ENCODE data around the gene SPATA31D4.

SPATA31D4 gene

DNA sequence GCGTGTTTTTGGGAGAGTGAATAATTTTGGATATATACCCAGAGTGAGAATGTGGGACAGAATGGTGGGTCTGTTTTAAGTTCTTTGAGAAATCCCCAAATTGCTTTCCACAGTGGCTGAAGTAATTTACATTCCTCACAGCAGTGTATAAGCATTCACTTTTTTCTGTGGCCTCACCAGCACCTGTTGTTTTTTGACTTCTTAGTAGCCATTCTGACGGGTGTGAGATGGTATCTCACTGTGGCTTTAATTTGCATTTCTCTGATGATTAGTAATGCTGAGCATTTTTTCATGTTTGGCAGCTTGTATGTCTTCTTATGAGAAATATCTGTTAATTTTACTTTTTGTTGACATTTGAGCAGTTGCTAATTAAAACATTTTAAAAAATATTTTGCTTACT is 51.0 kb downstream of the SPATA31D4 start:
- no peaks in the 10 kb centered on the region for H3K9me2 ChIP-seq (replicated peaks; ENCODE audit: insufficient read depth, low read length)
- H3K27ac ChIP-seq (ENCODE audit: low read depth, low read length) = no peak overlapping the region
- H3K79me2 ChIP-seq (ENCODE audit: insufficient read depth, low read length) = no peaks in the 10 kb centered on the region
- no peaks in the 10 kb centered on the region for H3K36me3 ChIP-seq (ENCODE audit: low read length)
- H2AFZ ChIP-seq (ENCODE audit: low read depth, low read length, severe bottlenecking) = no peak overlapping the region
- H3K9ac ChIP-seq (ENCODE audit: low read length) = no peak overlapping the region
- H3K4me3 ChIP-seq (ENCODE audit: insufficient read depth, low read length, poor library complexity, severe bottlenecking) = no peak overlapping the region
- H3K9me3 ChIP-seq (ENCODE audit: insufficient read depth, low read length) = no peaks in the 10 kb centered on the region
- TF ChIP-seq, protein P1, sequence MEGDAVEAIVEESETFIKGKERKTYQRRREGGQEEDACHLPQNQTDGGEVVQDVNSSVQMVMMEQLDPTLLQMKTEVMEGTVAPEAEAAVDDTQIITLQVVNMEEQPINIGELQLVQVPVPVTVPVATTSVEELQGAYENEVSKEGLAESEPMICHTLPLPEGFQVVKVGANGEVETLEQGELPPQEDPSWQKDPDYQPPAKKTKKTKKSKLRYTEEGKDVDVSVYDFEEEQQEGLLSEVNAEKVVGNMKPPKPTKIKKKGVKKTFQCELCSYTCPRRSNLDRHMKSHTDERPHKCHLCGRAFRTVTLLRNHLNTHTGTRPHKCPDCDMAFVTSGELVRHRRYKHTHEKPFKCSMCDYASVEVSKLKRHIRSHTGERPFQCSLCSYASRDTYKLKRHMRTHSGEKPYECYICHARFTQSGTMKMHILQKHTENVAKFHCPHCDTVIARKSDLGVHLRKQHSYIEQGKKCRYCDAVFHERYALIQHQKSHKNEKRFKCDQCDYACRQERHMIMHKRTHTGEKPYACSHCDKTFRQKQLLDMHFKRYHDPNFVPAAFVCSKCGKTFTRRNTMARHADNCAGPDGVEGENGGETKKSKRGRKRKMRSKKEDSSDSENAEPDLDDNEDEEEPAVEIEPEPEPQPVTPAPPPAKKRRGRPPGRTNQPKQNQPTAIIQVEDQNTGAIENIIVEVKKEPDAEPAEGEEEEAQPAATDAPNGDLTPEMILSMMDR (IDR thresholded peaks at IDR 0.05; ENCODE audit: insufficient read depth, low read length, poor library complexity, severe bottlenecking) = no peak
- no peak for TF ChIP-seq EZH2phosphoT487 (conservative IDR thresholded peaks at IDR 0.05; ENCODE audit: low read length)
- H3F3A ChIP-seq (ENCODE audit: insufficient read depth) = no peaks in the 10 kb centered on the region
- no peak overlapping the region for H3K4me2 ChIP-seq (ENCODE audit: low read depth, low read length, poor library complexity, severe bottlenecking)
- H4K20me1 ChIP-seq (ENCODE audit: low read depth, low read length) = no peaks in the 10 kb centered on the region
- no peaks in the 10 kb centered on the region for H3K27me3 ChIP-seq (ENCODE audit: low read length)

DNA sequence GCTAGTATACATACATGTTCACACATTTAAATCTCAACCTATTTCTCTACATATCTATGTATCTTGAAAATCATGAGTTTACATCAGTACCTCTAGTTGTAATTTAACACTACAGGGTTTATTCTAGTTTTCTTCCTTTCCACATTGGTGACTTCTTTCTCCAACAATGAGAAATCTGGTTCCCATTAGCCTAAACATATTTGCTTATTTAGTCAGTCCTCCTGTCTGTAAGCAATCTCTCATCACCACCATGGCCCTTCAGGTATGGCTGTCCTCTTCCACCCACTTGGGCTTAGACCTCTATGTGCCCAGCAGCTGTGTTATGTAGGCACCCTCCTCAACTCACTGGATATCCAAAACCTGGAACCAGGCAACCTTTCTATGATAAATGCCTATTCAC is 52.3 kb downstream of the SPATA31D4 start:
- no peak overlapping the region for H2AFZ ChIP-seq (ENCODE audit: low read depth, low read length, severe bottlenecking)
- no peaks in the 10 kb centered on the region for H4K20me1 ChIP-seq (ENCODE audit: low read depth, low read length)
- TF ChIP-seq, protein P1 (IDR thresholded peaks at IDR 0.05; ENCODE audit: insufficient read depth, low read length, poor library complexity, severe bottlenecking) = no peak
- TF ChIP-seq EZH2phosphoT487 (conservative IDR thresholded peaks at IDR 0.05; ENCODE audit: low read length) = no peak
- no peaks in the 10 kb centered on the region for H3K79me2 ChIP-seq (ENCODE audit: insufficient read depth, low read length)
- no peak overlapping the region for H3K4me2 ChIP-seq (ENCODE audit: low read depth, low read length, poor library complexity, severe bottlenecking)
- H3K27me3 ChIP-seq (ENCODE audit: low read length) = no peaks in the 10 kb centered on the region
- H3K27ac ChIP-seq (ENCODE audit: low read depth, low read length) = no peak overlapping the region
- no peaks in the 10 kb centered on the region for H3K36me3 ChIP-seq (ENCODE audit: low read length)
- H3K9me3 ChIP-seq (ENCODE audit: insufficient read depth, low read length) = no peaks in the 10 kb centered on the region
- H3K4me3 ChIP-seq (ENCODE audit: insufficient read depth, low read length, poor library complexity, severe bottlenecking) = no peak overlapping the region
- no peaks in the 10 kb centered on the region for H3K9me2 ChIP-seq (replicated peaks; ENCODE audit: insufficient read depth, low read length)
- no peaks in the 10 kb centered on the region for H3F3A ChIP-seq (ENCODE audit: insufficient read depth)
- H3K9ac ChIP-seq (ENCODE audit: low read length) = no peak overlapping the region

DNA sequence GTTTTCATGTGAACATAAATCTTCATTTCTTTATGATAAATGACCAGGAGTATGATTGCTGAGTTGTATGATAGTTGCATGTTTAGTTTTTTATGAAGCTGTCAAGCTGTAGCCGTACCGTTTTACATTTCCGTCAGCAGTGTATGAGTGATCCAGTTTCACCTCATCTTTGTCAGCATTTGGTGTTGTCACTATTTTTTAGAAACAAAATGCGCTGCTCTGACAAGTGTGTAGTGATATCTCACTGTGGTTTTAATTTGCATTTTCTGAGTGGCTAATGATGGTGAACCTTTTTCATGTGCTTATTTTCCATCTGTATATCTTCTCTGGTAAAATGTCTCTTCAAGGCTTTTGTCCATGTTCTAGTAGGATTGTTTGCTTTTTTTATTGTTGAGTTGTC is 53.7 kb downstream of the SPATA31D4 start:
- Histone ChIP-seq H4K20me1 (ENCODE audit: low read depth, low read length) (no peaks in the 10 kb centered on the region), H3K9me2 (replicated peaks; ENCODE audit: insufficient read depth, low read length) (no peaks in the 10 kb centered on the region), H3K9ac (ENCODE audit: low read length) (no peak overlapping the region), H3K9me3 (ENCODE audit: insufficient read depth, low read length) (no peaks in the 10 kb centered on the region), H3F3A (ENCODE audit: insufficient read depth) (no peaks in the 10 kb centered on the region), H3K36me3 (ENCODE audit: low read length) (no peaks in the 10 kb centered on the region), H3K27me3 (ENCODE audit: low read length) (no peaks in the 10 kb centered on the region), H3K79me2 (ENCODE audit: insufficient read depth, low read length) (no peaks in the 10 kb centered on the region), H3K27ac (ENCODE audit: low read depth, low read length) (no peak overlapping the region), H2AFZ (ENCODE audit: low read depth, low read length, severe bottlenecking) (no peak overlapping the region), H3K4me2 (ENCODE audit: low read depth, low read length, poor library complexity, severe bottlenecking) (no peak overlapping the region), H3K4me3 (ENCODE audit: insufficient read depth, low read length, poor library complexity, severe bottlenecking) (no peak overlapping the region)
- no peak for TF ChIP-seq EZH2phosphoT487 (conservative IDR thresholded peaks at IDR 0.05; ENCODE audit: low read length)
- TF ChIP-seq, protein P1 (IDR thresholded peaks at IDR 0.05; ENCODE audit: insufficient read depth, low read length, poor library complexity, severe bottlenecking) = no peak

All from SU-DHL-6 (cell line).